ENCODE results near the gene C9orf152. TPM values are rescaled to one million over a fixed set of nuclear protein-coding genes. Genes with fewer than 3 reads are reported as not detected.

Gene C9orf152
- total and polyA plus RNA-seq, 2 of the 13 experiments (the other 11 are each of a cell fraction or from before 2014, with no cell fraction given), result 0.24 to 0.48 TPM

- TF ChIP-seq, protein P1, sequence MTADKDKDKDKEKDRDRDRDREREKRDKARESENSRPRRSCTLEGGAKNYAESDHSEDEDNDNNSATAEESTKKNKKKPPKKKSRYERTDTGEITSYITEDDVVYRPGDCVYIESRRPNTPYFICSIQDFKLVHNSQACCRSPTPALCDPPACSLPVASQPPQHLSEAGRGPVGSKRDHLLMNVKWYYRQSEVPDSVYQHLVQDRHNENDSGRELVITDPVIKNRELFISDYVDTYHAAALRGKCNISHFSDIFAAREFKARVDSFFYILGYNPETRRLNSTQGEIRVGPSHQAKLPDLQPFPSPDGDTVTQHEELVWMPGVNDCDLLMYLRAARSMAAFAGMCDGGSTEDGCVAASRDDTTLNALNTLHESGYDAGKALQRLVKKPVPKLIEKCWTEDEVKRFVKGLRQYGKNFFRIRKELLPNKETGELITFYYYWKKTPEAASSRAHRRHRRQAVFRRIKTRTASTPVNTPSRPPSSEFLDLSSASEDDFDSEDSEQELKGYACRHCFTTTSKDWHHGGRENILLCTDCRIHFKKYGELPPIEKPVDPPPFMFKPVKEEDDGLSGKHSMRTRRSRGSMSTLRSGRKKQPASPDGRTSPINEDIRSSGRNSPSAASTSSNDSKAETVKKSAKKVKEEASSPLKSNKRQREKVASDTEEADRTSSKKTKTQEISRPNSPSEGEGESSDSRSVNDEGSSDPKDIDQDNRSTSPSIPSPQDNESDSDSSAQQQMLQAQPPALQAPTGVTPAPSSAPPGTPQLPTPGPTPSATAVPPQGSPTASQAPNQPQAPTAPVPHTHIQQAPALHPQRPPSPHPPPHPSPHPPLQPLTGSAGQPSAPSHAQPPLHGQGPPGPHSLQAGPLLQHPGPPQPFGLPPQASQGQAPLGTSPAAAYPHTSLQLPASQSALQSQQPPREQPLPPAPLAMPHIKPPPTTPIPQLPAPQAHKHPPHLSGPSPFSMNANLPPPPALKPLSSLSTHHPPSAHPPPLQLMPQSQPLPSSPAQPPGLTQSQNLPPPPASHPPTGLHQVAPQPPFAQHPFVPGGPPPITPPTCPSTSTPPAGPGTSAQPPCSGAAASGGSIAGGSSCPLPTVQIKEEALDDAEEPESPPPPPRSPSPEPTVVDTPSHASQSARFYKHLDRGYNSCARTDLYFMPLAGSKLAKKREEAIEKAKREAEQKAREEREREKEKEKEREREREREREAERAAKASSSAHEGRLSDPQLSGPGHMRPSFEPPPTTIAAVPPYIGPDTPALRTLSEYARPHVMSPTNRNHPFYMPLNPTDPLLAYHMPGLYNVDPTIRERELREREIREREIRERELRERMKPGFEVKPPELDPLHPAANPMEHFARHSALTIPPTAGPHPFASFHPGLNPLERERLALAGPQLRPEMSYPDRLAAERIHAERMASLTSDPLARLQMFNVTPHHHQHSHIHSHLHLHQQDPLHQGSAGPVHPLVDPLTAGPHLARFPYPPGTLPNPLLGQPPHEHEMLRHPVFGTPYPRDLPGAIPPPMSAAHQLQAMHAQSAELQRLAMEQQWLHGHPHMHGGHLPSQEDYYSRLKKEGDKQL (CRISPR knock-in tag; IDR thresholded peaks at IDR 0.05; ENCODE audit: low read depth), result no peak
- TF ChIP-seq KDM3A (CRISPR knock-in tag; IDR thresholded peaks at IDR 0.05; ENCODE audit: low read depth) (no peak; the same call in 1 of the 2 replicates), ZNF530 (CRISPR knock-in tag; IDR thresholded peaks at IDR 0.05; ENCODE audit: low read depth) (no peak), ZZZ3 (CRISPR knock-in tag; IDR thresholded peaks at IDR 0.05; ENCODE audit: borderline replicate concordance) (no peak), DNMT1 (CRISPR knock-in tag; IDR thresholded peaks at IDR 0.05) (no peak), ZNF501 (CRISPR knock-in tag; IDR thresholded peaks at IDR 0.05) (peak; percentile 70; the same call in 1 of the 2 replicates), NFE2L1 (CRISPR knock-in tag; IDR thresholded peaks at IDR 0.05; ENCODE audit: borderline replicate concordance) (no peak), ZNF629 (CRISPR knock-in tag; conservative IDR thresholded peaks at IDR 0.05) (peak; percentile 75), ZNF12 (CRISPR knock-in tag; IDR thresholded peaks at IDR 0.05) (no peak; the same call in 1 of the 2 replicates), MED13 (CRISPR knock-in tag; IDR thresholded peaks at IDR 0.05) (no peak; the same call in 1 of the 2 replicates), ZNF616 (CRISPR knock-in tag; IDR thresholded peaks at IDR 0.05; ENCODE audit: low read depth) (no peak), HNF4G (IDR thresholded peaks at IDR 0.05; ENCODE audit: borderline replicate concordance, low read depth, low read length) (no peak), HNF4G (CRISPR knock-in tag; IDR thresholded peaks at IDR 0.05; ENCODE audit: borderline replicate concordance, low read depth) (no peak), HOXA5 (CRISPR knock-in tag; IDR thresholded peaks at IDR 0.05) (0 out of 2 replicates have a peak, but pooled peaks have one; percentile 23), ESRRA (CRISPR knock-in tag; IDR thresholded peaks at IDR 0.05; ENCODE audit: low read depth) (no peak; the same call in 1 of the 2 replicates), ZNF569 (CRISPR knock-in tag; IDR thresholded peaks at IDR 0.05; ENCODE audit: borderline replicate concordance) (no peak)
- TF ChIP-seq, protein P2, sequence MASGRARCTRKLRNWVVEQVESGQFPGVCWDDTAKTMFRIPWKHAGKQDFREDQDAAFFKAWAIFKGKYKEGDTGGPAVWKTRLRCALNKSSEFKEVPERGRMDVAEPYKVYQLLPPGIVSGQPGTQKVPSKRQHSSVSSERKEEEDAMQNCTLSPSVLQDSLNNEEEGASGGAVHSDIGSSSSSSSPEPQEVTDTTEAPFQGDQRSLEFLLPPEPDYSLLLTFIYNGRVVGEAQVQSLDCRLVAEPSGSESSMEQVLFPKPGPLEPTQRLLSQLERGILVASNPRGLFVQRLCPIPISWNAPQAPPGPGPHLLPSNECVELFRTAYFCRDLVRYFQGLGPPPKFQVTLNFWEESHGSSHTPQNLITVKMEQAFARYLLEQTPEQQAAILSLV (CRISPR knock-in tag; IDR thresholded peaks at IDR 0.05; ENCODE audit: borderline replicate concordance), result no peak
- TF ChIP-seq, protein P3, sequence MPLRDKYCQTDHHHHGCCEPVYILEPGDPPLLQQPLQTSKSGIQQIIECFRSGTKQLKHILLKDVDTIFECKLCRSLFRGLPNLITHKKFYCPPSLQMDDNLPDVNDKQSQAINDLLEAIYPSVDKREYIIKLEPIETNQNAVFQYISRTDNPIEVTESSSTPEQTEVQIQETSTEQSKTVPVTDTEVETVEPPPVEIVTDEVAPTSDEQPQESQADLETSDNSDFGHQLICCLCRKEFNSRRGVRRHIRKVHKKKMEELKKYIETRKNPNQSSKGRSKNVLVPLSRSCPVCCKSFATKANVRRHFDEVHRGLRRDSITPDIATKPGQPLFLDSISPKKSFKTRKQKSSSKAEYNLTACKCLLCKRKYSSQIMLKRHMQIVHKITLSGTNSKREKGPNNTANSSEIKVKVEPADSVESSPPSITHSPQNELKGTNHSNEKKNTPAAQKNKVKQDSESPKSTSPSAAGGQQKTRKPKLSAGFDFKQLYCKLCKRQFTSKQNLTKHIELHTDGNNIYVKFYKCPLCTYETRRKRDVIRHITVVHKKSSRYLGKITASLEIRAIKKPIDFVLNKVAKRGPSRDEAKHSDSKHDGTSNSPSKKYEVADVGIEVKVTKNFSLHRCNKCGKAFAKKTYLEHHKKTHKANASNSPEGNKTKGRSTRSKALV (CRISPR knock-in tag; IDR thresholded peaks at IDR 0.05), result peak; percentile 49; the same call in 1 of the 2 replicates
- TF ChIP-seq, protein P4, sequence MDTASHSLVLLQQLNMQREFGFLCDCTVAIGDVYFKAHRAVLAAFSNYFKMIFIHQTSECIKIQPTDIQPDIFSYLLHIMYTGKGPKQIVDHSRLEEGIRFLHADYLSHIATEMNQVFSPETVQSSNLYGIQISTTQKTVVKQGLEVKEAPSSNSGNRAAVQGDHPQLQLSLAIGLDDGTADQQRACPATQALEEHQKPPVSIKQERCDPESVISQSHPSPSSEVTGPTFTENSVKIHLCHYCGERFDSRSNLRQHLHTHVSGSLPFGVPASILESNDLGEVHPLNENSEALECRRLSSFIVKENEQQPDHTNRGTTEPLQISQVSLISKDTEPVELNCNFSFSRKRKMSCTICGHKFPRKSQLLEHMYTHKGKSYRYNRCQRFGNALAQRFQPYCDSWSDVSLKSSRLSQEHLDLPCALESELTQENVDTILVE (CRISPR knock-in tag; IDR thresholded peaks at IDR 0.05), result no peak
Measured at GRCh38 chr9:110255463-110256379, 47.8 kb upstream of the C9orf152 start (continued).

Data from HepG2 (cell line).